ENCODE measurements around the gene TPCN2. TPM values are rescaled to one million over a fixed set of nuclear protein-coding genes. Genes with fewer than 3 reads are reported as not detected.

Gene TPCN2
- total RNA-seq, 1 donor from 2014 or later: 31.4 TPM

DNA sequence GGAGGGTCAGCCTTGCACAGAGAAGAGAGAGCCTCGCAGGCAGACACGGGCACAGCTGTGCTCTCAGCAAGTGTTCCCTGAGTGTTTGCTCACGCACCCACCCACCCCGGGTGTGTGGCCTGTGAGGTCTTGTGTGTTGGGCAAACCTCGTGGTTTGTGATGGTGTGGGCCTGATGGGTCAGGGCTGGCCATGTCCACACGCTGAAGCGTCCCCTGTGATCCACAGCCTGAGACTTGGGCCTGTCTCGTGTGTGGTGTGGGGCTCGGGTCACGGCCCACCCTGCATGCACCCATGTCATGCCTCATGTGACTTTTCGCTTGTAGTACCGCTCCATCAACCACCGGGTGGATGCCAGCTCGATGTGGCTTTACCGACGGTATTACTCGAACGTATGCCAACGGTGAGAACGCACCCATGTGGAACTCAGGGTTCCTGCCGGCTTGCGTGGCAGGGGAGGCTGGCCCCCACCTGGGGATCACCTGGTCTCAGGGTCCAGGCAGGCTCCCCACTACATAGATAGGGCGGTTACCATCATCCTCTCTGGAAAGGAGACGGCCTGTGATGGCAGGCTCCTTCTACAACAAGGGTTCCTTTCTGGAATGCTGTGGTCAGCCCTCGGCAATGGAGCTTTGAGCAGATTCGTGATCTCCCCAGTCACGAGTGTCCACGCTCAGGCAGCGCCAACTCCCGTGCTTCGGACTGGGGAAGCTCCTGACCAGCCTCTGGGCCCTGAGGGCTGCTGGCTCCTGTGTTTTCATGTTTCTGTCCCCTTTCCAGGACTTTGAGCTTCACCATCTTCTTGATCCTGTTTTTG, 5.9 kb downstream of the TPCN2 start:
- no peak for DNase-seq (ENCODE audit: low spot score)
- TF ChIP-seq, protein P1, sequence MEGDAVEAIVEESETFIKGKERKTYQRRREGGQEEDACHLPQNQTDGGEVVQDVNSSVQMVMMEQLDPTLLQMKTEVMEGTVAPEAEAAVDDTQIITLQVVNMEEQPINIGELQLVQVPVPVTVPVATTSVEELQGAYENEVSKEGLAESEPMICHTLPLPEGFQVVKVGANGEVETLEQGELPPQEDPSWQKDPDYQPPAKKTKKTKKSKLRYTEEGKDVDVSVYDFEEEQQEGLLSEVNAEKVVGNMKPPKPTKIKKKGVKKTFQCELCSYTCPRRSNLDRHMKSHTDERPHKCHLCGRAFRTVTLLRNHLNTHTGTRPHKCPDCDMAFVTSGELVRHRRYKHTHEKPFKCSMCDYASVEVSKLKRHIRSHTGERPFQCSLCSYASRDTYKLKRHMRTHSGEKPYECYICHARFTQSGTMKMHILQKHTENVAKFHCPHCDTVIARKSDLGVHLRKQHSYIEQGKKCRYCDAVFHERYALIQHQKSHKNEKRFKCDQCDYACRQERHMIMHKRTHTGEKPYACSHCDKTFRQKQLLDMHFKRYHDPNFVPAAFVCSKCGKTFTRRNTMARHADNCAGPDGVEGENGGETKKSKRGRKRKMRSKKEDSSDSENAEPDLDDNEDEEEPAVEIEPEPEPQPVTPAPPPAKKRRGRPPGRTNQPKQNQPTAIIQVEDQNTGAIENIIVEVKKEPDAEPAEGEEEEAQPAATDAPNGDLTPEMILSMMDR (IDR thresholded peaks at IDR 0.05; ENCODE audit: unreplicated experiment): no peak
- Mint-ChIP-seq H3K4me3 (ENCODE audit: unreplicated experiment) (no peak overlapping the region), H3K4me1 (ENCODE audit: unreplicated experiment) (peaks cover 3% of the 10 kb centered on the region), H3K36me3 (ENCODE audit: low read depth, unreplicated experiment) (peaks cover 3% of the 10 kb centered on the region), H3K27ac (ENCODE audit: unreplicated experiment) (no peak overlapping the region), H3K9me3 (ENCODE audit: unreplicated experiment) (no peaks in the 10 kb centered on the region), H3K27me3 (ENCODE audit: unreplicated experiment) (peaks cover 3% of the 10 kb centered on the region)

DNA sequence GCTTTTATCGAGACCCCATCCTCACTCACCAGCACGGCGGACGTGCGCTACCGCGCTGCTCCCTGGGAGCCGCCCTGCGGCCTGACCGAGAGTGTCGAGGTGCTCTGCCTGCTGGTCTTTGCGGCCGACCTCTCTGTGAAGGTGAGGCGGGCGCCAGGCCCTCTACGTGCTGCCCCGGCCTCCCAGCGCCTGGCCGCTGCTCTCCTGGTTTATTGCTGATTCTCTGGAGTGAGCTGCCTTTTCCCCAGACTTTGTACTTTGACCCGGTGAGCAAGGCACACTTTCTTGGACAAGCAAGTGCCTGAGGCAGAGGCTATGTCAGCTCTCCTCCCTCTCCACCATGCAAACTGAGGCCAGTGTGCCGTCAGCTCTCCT, 6.5 kb downstream of the TPCN2 start:
- Mint-ChIP-seq H3K27me3 (ENCODE audit: unreplicated experiment) (peaks cover 4% of the 10 kb centered on the region), H3K36me3 (ENCODE audit: low read depth, unreplicated experiment) (peaks cover 8% of the 10 kb centered on the region), H3K4me1 (ENCODE audit: unreplicated experiment) (no peaks in the 10 kb centered on the region), H3K27ac (ENCODE audit: unreplicated experiment) (no peak overlapping the region), H3K4me3 (ENCODE audit: unreplicated experiment) (no peak overlapping the region), H3K9me3 (ENCODE audit: unreplicated experiment) (no peaks in the 10 kb centered on the region)
- TF ChIP-seq, protein P1 (IDR thresholded peaks at IDR 0.05; ENCODE audit: unreplicated experiment): no peak
- no peak for DNase-seq (ENCODE audit: low spot score)

DNA sequence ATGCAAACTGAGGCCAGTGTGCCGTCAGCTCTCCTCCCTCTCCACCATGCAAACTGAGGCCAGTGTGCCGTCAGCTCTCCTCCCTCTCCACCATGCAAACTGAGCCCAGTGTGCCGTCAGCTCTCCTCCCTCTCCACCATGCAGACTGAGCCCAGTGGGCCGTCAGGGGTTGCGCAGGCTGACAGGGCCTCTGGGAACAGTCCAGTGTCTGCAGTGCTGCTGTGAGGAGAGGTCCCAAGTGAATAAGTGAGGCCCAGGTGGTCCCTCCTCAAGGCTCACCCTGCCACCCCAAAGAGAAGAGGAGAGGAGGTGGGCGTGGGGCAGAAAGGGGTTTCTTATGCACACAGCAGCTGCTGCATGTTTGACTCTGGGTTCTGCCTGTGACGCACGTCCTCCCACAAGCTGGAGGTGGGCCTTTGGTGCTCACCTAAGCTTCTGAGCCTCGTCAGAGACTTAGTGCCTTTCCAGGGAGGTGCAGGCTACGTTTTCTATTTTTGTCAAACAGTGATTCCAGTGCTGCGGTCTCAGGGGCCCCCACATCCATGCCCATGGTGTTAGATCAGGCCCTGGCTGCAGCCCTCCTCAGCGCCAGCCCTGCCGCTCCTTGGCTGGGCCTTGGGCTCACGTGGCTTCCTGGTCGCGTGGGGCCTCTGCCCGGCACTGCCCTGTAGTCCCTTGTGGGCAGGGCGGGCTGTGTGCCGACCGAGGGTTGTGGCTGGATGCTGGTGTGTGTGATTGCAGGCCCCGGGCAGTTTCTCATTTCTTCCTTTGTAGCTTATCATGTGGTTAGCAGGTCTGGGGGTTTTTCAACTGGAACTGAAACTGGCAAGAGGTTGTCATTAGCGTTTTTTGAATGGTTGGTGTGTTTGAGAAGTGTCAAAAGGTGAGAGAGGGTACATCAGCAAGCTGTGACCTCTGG, 7.1 kb downstream of the TPCN2 start:
- H3K9me3 Mint-ChIP-seq (ENCODE audit: unreplicated experiment): no peaks in the 10 kb centered on the region

DNA sequence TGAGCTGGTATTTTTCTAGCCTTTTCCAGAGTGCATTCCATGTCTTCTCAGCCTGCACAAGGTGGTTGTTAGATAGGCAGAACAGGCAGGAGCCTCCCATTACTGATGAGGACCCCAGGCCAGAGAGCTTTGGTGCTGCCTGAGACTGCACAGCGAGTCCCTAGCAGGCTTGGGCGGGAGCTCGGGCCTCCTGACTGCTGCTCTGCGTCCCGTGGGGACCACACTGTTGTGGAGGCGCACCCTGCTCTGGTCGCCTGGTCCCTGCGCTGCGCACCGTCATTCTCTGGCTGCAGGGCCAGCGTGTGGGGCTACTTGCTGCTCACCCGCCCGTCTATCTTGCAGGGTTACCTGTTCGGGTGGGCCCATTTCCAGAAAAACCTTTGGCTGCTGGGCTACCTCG, 8.5 kb downstream of the TPCN2 start:
- no peak overlapping the region for H3K27ac Mint-ChIP-seq (ENCODE audit: unreplicated experiment)
- no peak for DNase-seq (ENCODE audit: low spot score)
- peaks cover 12% of the 10 kb centered on the region for H3K27me3 Mint-ChIP-seq (ENCODE audit: unreplicated experiment)
- no peak overlapping the region for H3K4me3 Mint-ChIP-seq (ENCODE audit: unreplicated experiment)
- peaks cover 19% of the 10 kb centered on the region for H3K36me3 Mint-ChIP-seq (ENCODE audit: low read depth, unreplicated experiment)
- TF ChIP-seq, protein P1 (IDR thresholded peaks at IDR 0.05; ENCODE audit: unreplicated experiment): no peak
- no peaks in the 10 kb centered on the region for H3K9me3 Mint-ChIP-seq (ENCODE audit: unreplicated experiment)
- H3K4me1 Mint-ChIP-seq (ENCODE audit: unreplicated experiment): no peaks in the 10 kb centered on the region

More for the DNA sequence above, 7.1 kb downstream of the TPCN2 start:
- DNase-seq (ENCODE audit: low spot score): no peak
- Mint-ChIP-seq H3K27ac (ENCODE audit: unreplicated experiment) (peak overlapping the region; percentile 75), H3K36me3 (ENCODE audit: low read depth, unreplicated experiment) (peaks cover 11% of the 10 kb centered on the region), H3K27me3 (ENCODE audit: unreplicated experiment) (peaks cover 8% of the 10 kb centered on the region), H3K4me3 (ENCODE audit: unreplicated experiment) (no peak overlapping the region), H3K4me1 (ENCODE audit: unreplicated experiment) (no peaks in the 10 kb centered on the region)
- TF ChIP-seq, protein P1 (IDR thresholded peaks at IDR 0.05; ENCODE audit: unreplicated experiment): no peak
